Coronary artery (tissue), 2 donors: Measurements from ENCODE around the gene KIF20A.
"Not testable (repeated sequence)": the region's sequence is repeated elsewhere in the genome, so short reads cannot be mapped to it uniquely, and the experiment has no call there.

Source experiments
- DNase-seq: peaks from one replicate; pipeline ENCODE4 v3.0.0-alpha.2; 2017; ENCODE audit warnings: low spot score
- H3K27ac ChIP-seq, 2 donors: fragments of 200-600 bp; sonication (generic); one replicate each; pipeline ENCODE4 v1.5.1; 2016 to 2019
- H3K4me3 ChIP-seq: fragments of 200-600 bp; sonication (generic); 2 replicates; pipeline ENCODE4 v1.5.1; 2016; ENCODE audit warnings: mild to moderate bottlenecking, moderate library complexity
- TF ChIP-seq, protein P1 (sequence below): fragments of 200-600 bp; sonication (generic); IDR thresholded peaks from one replicate; pipeline ENCODE4 v1.5.1; 2019; ENCODE audit warnings: antibody characterized with exemption

KIF20A gene

GRCh38 chr5:138141734-138142133, 37.2 kb upstream of the KIF20A start:
- TF ChIP-seq, protein P1, sequence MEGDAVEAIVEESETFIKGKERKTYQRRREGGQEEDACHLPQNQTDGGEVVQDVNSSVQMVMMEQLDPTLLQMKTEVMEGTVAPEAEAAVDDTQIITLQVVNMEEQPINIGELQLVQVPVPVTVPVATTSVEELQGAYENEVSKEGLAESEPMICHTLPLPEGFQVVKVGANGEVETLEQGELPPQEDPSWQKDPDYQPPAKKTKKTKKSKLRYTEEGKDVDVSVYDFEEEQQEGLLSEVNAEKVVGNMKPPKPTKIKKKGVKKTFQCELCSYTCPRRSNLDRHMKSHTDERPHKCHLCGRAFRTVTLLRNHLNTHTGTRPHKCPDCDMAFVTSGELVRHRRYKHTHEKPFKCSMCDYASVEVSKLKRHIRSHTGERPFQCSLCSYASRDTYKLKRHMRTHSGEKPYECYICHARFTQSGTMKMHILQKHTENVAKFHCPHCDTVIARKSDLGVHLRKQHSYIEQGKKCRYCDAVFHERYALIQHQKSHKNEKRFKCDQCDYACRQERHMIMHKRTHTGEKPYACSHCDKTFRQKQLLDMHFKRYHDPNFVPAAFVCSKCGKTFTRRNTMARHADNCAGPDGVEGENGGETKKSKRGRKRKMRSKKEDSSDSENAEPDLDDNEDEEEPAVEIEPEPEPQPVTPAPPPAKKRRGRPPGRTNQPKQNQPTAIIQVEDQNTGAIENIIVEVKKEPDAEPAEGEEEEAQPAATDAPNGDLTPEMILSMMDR, result no peak
- DNase-seq, result no peak
- Histone ChIP-seq H3K4me3 (no peak overlapping the region), H3K27ac (no peak overlapping the region)

DNA sequence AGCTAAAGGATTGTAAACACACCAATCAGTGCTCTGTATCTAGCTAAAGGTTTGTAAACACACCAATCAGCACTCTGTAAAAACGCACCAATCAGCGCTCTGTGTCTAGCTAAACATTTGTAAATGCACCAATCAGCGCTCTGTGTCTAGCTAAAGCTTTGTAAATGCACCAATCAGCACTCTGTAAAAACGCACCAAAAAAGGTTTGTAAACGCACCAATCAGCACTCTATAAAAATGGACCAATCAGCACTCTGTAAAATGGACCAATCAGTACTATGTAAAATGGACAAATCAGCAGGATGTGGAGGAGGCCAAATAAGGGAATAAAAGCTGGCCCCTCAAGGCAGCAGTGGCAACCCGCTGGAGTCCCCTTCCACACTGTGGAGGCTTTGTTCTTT, 35.3 kb upstream of the KIF20A start:
- not testable (repeated sequence) for H3K27ac ChIP-seq, DNase-seq, H3K4me3 ChIP-seq

DNA sequence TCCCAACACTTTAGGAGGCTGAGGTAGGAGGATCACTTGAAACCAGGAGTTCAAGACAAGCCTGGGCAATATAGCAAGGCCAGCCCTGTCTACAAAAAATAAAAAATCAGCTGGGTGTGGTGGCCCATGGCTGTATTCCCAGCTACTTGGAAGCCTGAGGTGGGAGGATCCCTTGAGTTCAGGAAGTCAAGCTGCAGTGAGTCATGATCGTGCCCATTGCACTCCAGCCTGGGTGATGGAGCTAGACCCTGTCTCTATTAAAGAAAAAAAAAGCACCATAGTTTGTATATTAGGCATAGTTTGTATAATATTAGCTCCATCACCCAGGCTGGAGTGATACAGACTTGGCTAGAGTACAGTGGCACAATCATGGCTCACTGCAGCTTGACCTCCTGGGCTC, 30.1 kb upstream of the KIF20A start:
- no peak overlapping the region for H3K4me3 ChIP-seq
- TF ChIP-seq, protein P1, result no peak
- DNase-seq, result no peak
- no peak overlapping the region for H3K27ac ChIP-seq

GRCh38 chr5:138149530-138149929, 29.4 kb upstream of the KIF20A start:
- TF ChIP-seq, protein P1, result no peak

GRCh38 chr5:138155977-138156376, 22.9 kb upstream of the KIF20A start:
- H3K27ac ChIP-seq, DNase-seq, H3K4me3 ChIP-seq: not testable (repeated sequence)

More at GRCh38 chr5:138149530-138149929, 29.4 kb upstream of the KIF20A start:
- no peak for DNase-seq
- no peak overlapping the region for H3K4me3 ChIP-seq
- H3K27ac ChIP-seq, result no peak overlapping the region

- H3K27ac ChIP-seq, result no peak overlapping the region
- DNase-seq, result no peak
- no peak overlapping the region for H3K4me3 ChIP-seq
- TF ChIP-seq, protein P1, result no peak
These were observed 21.3 kb upstream of the KIF20A start for GRCh38 chr5:138157626-138158025.

DNA sequence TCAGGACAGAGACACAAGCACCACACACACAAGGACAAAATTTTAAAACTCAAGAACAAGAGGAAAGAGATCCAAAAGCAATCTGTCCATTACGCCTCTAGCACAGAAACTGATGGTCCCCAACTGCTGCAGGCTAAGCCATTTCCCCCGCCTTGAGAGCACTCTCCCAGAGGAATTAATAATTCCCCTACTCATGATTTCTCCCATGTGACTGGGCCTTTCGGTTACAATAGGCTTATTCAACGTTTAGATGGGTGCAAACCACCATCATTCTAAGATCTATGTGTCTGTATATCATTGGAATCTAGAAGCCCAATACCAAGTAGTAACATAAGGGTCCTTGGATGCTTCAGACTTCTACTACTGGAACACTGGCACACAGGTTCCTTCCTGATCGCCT, 19.2 kb upstream of the KIF20A start:
- Histone ChIP-seq H3K4me3 (no peak overlapping the region), H3K27ac (no peak overlapping the region)
- no peak for DNase-seq
- TF ChIP-seq, protein P1, result no peak

- DNase-seq, result no peak
- Histone ChIP-seq H3K27ac (no peak overlapping the region), H3K4me3 (no peak overlapping the region)
- TF ChIP-seq, protein P1, result no peak
These were observed 18.2 kb upstream of the KIF20A start for GRCh38 chr5:138160706-138161105.
